Measurements from ENCODE around the gene MBOAT7.
"Not testable (repeated sequence)": the region's sequence is repeated elsewhere in the genome, so short reads cannot be mapped to it uniquely, and the experiment has no call there.

Gene MBOAT7

DNA sequence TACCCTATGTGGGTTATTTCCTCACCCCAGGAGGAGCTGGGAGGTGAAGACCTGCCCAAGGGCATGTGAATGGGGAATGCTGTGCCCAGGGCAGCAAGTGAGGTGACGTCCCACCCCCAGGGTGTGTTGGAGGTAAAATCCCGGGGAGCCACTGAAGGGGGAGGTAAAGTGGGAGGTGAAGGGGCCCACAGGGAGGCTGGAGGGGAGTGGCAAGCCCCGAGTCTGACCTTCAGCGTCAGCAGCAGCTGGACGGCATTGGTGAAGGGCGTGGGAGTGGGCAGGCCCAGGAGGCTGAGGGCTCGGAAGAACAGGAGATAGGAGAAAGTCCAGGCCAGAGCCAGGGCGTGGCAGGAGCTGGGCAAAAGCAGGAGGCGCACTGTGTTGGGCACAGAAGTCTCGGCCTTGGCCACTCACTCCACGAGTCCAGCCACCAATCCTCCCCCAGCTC is 2.4 kb downstream of the MBOAT7 start:
- TF ChIP-seq, protein P1, sequence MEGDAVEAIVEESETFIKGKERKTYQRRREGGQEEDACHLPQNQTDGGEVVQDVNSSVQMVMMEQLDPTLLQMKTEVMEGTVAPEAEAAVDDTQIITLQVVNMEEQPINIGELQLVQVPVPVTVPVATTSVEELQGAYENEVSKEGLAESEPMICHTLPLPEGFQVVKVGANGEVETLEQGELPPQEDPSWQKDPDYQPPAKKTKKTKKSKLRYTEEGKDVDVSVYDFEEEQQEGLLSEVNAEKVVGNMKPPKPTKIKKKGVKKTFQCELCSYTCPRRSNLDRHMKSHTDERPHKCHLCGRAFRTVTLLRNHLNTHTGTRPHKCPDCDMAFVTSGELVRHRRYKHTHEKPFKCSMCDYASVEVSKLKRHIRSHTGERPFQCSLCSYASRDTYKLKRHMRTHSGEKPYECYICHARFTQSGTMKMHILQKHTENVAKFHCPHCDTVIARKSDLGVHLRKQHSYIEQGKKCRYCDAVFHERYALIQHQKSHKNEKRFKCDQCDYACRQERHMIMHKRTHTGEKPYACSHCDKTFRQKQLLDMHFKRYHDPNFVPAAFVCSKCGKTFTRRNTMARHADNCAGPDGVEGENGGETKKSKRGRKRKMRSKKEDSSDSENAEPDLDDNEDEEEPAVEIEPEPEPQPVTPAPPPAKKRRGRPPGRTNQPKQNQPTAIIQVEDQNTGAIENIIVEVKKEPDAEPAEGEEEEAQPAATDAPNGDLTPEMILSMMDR (IDR thresholded peaks at IDR 0.05; ENCODE audit: low read depth, low read length), result no peak
- no peak overlapping the region for H3K4me3 ChIP-seq (ENCODE audit: low read depth, low read length)

DNA sequence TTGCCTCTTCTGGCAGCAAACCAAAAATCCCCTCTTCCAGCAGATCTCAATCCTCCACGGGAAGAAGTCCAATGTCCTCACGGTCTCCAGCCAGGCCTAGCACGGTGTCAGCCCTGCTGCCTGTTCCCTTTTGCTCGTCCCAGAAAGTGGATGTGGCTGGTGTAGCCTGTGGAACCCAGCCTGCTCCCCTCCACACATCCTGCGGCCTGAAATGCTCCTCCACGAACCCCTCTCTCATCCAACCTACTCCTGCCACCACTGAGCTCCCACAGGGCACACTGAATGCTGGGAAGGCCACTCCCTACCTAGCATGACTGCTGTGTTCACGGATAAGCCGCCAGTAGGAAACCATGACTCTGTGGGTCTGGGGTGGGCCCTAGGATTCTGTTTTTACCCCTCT is 3.0 kb downstream of the MBOAT7 start:
- TF ChIP-seq, protein P1 (IDR thresholded peaks at IDR 0.05; ENCODE audit: low read depth, low read length), result no peak
- no peak overlapping the region for H3K4me3 ChIP-seq (ENCODE audit: low read depth, low read length)

DNA sequence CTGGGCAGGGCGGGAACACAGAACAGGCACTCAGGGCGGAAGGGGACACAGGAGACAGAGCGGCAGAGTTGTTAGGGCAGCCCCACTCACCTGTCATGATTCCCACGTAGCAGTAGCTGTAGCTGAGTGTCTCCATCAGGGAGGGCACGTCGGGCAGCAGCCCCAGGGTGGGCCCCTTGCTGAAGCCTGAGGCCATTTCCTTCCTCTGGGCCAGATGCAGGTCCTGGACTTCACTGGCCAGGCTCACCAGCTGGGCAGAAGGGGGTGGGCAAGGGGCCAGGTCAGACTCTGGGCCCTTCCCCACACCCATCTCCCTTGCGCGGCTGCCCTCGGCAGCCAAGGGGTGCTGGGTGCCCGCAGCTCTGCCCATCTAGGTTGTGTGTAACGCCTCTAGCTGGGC is 5.9 kb downstream of the MBOAT7 start:
- TF ChIP-seq, protein P1 (IDR thresholded peaks at IDR 0.05; ENCODE audit: low read depth, low read length), result no peak
- no peak overlapping the region for H3K4me3 ChIP-seq (ENCODE audit: low read depth, low read length)

DNA sequence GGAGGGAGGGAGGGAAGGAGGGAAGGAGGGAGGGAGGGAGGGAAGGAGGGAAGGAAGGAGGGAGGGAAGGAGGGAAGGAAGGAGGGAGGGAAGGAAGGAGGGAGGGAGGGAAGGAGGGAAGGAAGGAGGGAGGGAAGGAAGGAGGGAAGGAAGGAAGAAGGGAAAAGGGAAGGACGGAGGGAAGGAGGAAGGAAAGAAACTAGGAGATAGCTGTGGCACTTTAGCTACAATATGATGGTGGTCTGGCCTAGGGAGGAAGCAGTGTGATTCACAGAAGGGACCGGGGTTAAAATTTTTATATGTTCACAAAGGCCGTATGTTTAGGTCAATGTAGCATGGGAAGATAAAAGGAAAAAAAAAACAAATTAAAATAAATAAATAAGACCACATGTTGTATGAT is 7.5 kb downstream of the MBOAT7 start:
- H3K4me3 ChIP-seq (ENCODE audit: low read depth, low read length), result not testable (repeated sequence)

DNA sequence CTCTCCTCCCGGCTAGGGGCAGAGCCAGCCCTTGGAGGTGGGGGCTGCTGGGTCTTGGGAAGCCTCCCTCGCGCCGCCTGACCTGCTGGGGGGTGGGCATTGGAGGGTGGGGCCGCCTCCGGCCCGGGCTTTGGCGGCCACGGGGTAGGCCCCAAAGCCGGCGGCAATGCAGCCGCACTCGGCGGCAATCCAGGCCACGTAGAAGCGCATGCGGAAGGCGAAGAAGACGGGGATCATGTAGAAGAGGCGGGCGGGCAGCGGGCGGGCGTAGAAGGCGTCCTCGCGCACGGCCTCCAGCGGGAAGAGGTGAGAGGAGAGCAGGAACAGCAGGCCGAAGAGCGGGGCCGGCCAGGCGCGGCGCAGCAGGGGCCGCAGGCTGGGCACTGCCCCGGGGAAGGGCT is 8.7 kb downstream of the MBOAT7 start:
- TF ChIP-seq, protein P1 (IDR thresholded peaks at IDR 0.05; ENCODE audit: low read depth, low read length), result no peak
- no peak overlapping the region for H3K4me3 ChIP-seq (ENCODE audit: low read depth, low read length)

DNA sequence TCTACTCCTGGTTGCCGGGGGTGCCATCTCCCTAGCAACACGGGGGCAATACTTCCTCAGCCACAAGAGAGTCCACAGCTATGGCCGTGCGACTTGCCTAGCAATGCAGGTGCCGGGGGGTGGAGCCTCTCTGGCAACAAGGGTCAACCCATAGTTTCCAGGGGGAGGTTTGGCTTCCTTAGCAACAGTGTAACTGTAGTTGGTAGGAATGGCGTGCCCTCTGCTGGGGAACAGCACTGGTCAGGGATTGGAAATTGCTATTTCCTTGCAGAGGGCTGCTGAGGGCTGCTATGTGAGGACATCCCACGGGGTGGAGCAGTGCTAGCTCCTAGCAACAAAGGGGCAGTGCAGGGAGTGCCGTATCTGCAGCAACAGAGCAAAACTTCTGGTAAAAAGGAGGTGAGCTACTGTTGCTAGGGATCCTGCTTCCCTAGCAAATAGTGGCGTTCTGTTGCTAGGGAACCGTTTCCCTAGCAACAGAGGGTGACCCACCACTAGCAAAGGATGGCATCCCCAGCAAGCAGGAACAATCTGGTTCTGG is 9.4 kb downstream of the MBOAT7 start:
- H3K4me3 ChIP-seq (ENCODE audit: low read depth, low read length), result no peak overlapping the region
- TF ChIP-seq, protein P1 (IDR thresholded peaks at IDR 0.05; ENCODE audit: low read depth, low read length), result peak; percentile 42

DNA sequence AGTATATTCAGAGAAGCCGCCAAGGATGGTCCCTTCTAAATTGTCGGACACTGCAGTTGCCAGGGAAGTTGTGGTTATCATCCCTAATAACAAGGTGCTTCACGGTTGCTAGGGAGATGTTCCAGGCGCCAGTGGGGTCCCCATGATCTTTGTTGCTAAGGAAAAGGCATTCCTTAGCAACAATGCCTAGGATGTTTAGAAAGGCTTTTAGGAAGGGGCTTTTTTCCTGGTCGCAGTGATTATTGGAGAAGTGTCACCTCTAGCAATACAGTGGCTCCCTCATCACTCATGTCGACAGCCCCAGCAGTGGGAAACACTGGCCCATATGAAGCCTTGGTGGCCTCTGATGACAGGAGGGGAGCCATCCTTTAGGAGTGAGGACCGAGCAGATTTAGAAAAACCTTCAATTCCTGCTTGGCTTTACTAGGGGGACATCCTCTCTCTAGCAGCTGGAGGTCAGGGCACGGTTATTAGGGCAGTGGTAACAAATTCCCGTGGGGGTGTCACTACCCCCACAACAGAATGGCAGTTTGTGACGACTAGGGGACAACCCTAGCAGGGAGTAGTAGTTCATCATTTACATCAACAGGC is 10.0 kb downstream of the MBOAT7 start:
- H3K4me3 ChIP-seq (ENCODE audit: low read depth, low read length), result no peak overlapping the region
- TF ChIP-seq, protein P1 (IDR thresholded peaks at IDR 0.05; ENCODE audit: low read depth, low read length), result no peak
